SK-N-SH (cell line): ENCODE results near the gene AHSG. TPM values are rescaled to one million over a fixed set of nuclear protein-coding genes. Genes with fewer than 3 reads are reported as not detected.

Experiments used
- CTCF ChIA-PET: fragments of 300-600, 350-600 bp; formaldehyde crosslinking; extraction: SDS; loops from one replicate; lab custom pipeline; 2021; lab: Yijun Ruan, JAX
- POLR2A ChIA-PET: fragments of 350-600 bp; sonication (Branson Sonifier 250); formaldehyde crosslinking; extraction: SDS; loops from one replicate; lab custom pipeline; 2020; ENCODE audit warnings: antibody characterized with exemption, inconsistent platforms; lab: Yijun Ruan, JAX
- DNase-seq: peaks from one replicate; pipeline ENCODE4 v3.0.0; 2012
- H2AFZ ChIP-seq: fragments of 200-600 bp; sonication (generic); 2 replicates; pipeline ENCODE4 v1.8.1; 2016; ENCODE audit warnings: antibody characterized with exemption, mild to moderate bottlenecking, low read depth
- H3F3A ChIP-seq: fragments of 200-600 bp; sonication (generic); replicated peaks from 2 replicates; pipeline ENCODE3; 2016; ENCODE audit warnings: antibody characterized with exemption, mild to moderate bottlenecking; ENCODE audit not compliant: insufficient read depth
- H3K27ac ChIP-seq, 2 experiments: fragments of 200-500 bp in 1 of 2; fragments of 200-600 bp in 1 of 2; sonication (Bioruptor generic) in 1 of 2; sonication (generic), shearing (Covaris generic) in 1 of 2; 2 replicates each; pipeline versions ENCODE4 v1.5.1 to v1.6.1; 2014 to 2016; ENCODE audit warnings: low read depth in 2 of 2, inconsistent platforms in 1 of 2, low read length in 1 of 2, mild to moderate bottlenecking in 1 of 2, mixed read lengths in 1 of 2
- H3K27me3 ChIP-seq: fragments of 200-600 bp; sonication (generic), shearing (Covaris generic); 2 replicates; pipeline ENCODE4 v1.6.1; 2016; ENCODE audit warnings: mixed run types; ENCODE audit not compliant: insufficient read depth
- H3K36me3 ChIP-seq, 2 experiments: fragments of 200-500 bp in 1 of 2; fragments of 200-600 bp in 1 of 2; sonication (Bioruptor generic) in 1 of 2; sonication (generic) in 1 of 2; replicated peaks in 1 of 2; 2 replicates each; pipeline versions ENCODE3 to v1.5.1; 2014 to 2016; ENCODE audit warnings: low read length in 1 of 2, mild to moderate bottlenecking in 1 of 2; ENCODE audit not compliant: insufficient read depth in 2 of 2, control insufficient read depth in 1 of 2
- H3K4me1 ChIP-seq, 2 experiments: fragments of 200-500 bp in 1 of 2; fragments of 200-600 bp in 1 of 2; sonication (Bioruptor generic) in 1 of 2; sonication (generic), shearing (Covaris generic) in 1 of 2; 2 replicates each; pipeline versions ENCODE4 v1.5.1 to v1.6.1; 2014 to 2016; ENCODE audit warnings: low read depth in 1 of 2, low read length in 1 of 2, mixed run types in 1 of 2; ENCODE audit not compliant: insufficient read depth in 2 of 2, control insufficient read depth in 1 of 2
- H3K4me2 ChIP-seq: fragments of 200-600 bp; sonication (generic), shearing (Covaris generic); 2 replicates; pipeline ENCODE4 v1.6.1; 2017; ENCODE audit warnings: mixed run types
- H3K4me3 ChIP-seq, 2 experiments: fragments of 200-500 bp in 1 of 2; fragments of 200-600 bp in 1 of 2; sonication (Bioruptor generic) in 1 of 2; sonication (generic), shearing (Covaris generic) in 1 of 2; 2 replicates each; pipeline versions ENCODE4 v1.5.1 to v1.8.1; 2014 to 2016; ENCODE audit warnings: low read depth in 2 of 2, inconsistent platforms in 1 of 2, low read length in 1 of 2, mild to moderate bottlenecking in 1 of 2, mixed read lengths in 1 of 2, moderate library complexity in 1 of 2
- H3K79me2 ChIP-seq: fragments of 200-600 bp; sonication (generic); 2 replicates; pipeline ENCODE4 v1.8.1; 2017; ENCODE audit warnings: mild to moderate bottlenecking; ENCODE audit not compliant: insufficient read depth
- H3K9ac ChIP-seq: fragments of 200-600 bp; sonication (generic); 2 replicates; pipeline ENCODE4 v1.6.1; 2017; ENCODE audit warnings: mixed run types
- H3K9me2 ChIP-seq: fragments of 200-600 bp; sonication (generic); 2 replicates; pipeline ENCODE4 v1.6.1; 2017; ENCODE audit warnings: mixed run types
- H3K9me3 ChIP-seq: fragments of 200-600 bp; sonication (generic); 2 replicates; pipeline ENCODE4 v1.6.1; 2017; ENCODE audit warnings: mixed run types, mild to moderate bottlenecking, moderate library complexity
- H4K20me1 ChIP-seq: fragments of 200-600 bp; sonication (generic); 2 replicates; pipeline ENCODE4 v1.6.1; 2017; ENCODE audit warnings: mild to moderate bottlenecking, mixed run types; ENCODE audit not compliant: insufficient read depth
- CHD2 ChIP-seq: fragments of 150-350 bp; IDR thresholded peaks from 2 replicates; pipeline ENCODE4 v1.6.1; 2018; ENCODE audit warnings: low read length; ENCODE audit not compliant: partially characterized antibody
- ELF1 ChIP-seq: IDR thresholded peaks from 2 replicates; pipeline ENCODE4 v1.4.0; 2012
- GATA2 ChIP-seq: sonication (generic); formaldehyde crosslinking; IDR thresholded peaks from 2 replicates; pipeline ENCODE4 v1.5.0; 2020; ENCODE audit warnings: mild to moderate bottlenecking, missing genetic modification reagents
- MXI1 ChIP-seq: IDR thresholded peaks from 2 replicates; pipeline ENCODE4 v1.6.1; 2012; ENCODE audit warnings: mild to moderate bottlenecking, low read depth, low read length, improper control_type of control experiment
- NFIC ChIP-seq: IDR thresholded peaks from 2 replicates; pipeline ENCODE4 v1.4.0; 2012; ENCODE audit warnings: borderline replicate concordance
- RFX5 ChIP-seq: IDR thresholded peaks from 2 replicates; pipeline ENCODE4 v1.6.1; 2012; ENCODE audit warnings: mild to moderate bottlenecking, improper control_type of control experiment, low read length
- SMC3 ChIP-seq: IDR thresholded peaks from 2 replicates; pipeline ENCODE4 v1.6.1; 2012; ENCODE audit warnings: low read depth, low read length, improper control_type of control experiment
- TCF12 ChIP-seq: IDR thresholded peaks from 2 replicates; pipeline ENCODE4 v1.4.0; 2012
- TEAD4 ChIP-seq: IDR thresholded peaks from 2 replicates; pipeline ENCODE4 v1.4.0; 2012; ENCODE audit warnings: mild to moderate bottlenecking, borderline replicate concordance; ENCODE audit not compliant: insufficient read depth
- WGBS: methylation state at CpG from one replicate; pipeline ENCODE4 v1.1.6; 2017; ENCODE audit warnings: low lambda C conversion rate; 5-methylcytosine and 5-hydroxymethylcytosine counted together
- polyA plus RNA-seq, 3 experiments: library from polyadenylated mRNA; depleted of rRNA; stranded (reverse); fragments of >200 nt; gene quantifications; 2 replicates each; pipeline ENCODE4 v1.2.3, GENCODE V29; 2012
- TF ChIP-seq, protein P1 (sequence below): IDR thresholded peaks from 2 replicates; pipeline ENCODE4 v1.4.0; 2012; ENCODE audit warnings: low read depth, borderline replicate concordance
- TF ChIP-seq, protein P2 (sequence below): IDR thresholded peaks from 2 replicates; pipeline ENCODE4 v1.6.1; 2012; ENCODE audit warnings: mild to moderate bottlenecking, low read depth, low read length, moderate library complexity
- TF ChIP-seq, protein P3 (sequence below): IDR thresholded peaks from 2 replicates; pipeline ENCODE4 v1.4.0; 2012; ENCODE audit warnings: low read depth, borderline replicate concordance

The AHSG gene
- polyA plus RNA-seq, 1 of the 3 experiments (the other 2 are of a cell fraction): not detected

DNA sequence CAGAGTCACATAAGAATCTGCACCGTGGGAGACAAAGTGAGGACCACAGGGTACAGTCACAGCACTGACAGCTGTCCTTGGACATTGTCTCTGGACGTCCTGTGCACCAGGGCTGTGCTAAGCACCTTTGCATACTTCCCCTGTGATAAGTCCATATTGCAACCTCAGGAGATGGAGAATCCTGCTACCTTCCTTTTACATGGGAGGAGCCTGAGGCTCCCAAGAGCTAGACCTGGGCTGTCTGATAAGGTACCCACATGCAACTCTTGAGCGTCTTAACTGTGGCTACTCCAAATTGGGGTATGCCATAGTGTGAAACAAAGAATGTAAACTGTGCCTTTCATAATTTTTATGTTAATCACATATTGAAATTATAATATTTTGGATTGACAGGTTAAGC is 24.8 kb downstream of the AHSG start:
- no peaks in the 10 kb centered on the region for H3K9me2 ChIP-seq
- no peaks in the 10 kb centered on the region for H3K79me2 ChIP-seq
- 14% methylated on average over 1 of the region's 3 CpGs for WGBS
- H3K27ac ChIP-seq: no peak overlapping the region
- H4K20me1 ChIP-seq: no peaks in the 10 kb centered on the region
- TF ChIP-seq MXI1 (no peak), SMC3 (no peak), TCF12 (no peak), CHD2 (no peak), NFIC (no peak), GATA2 (CRISPR knock-in tag) (no peak), TEAD4 (no peak), ELF1 (no peak), RFX5 (no peak)
- TF ChIP-seq, protein P1, sequence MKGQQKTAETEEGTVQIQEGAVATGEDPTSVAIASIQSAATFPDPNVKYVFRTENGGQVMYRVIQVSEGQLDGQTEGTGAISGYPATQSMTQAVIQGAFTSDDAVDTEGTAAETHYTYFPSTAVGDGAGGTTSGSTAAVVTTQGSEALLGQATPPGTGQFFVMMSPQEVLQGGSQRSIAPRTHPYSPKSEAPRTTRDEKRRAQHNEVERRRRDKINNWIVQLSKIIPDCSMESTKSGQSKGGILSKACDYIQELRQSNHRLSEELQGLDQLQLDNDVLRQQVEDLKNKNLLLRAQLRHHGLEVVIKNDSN: no peak
- TF ChIP-seq, protein P2, sequence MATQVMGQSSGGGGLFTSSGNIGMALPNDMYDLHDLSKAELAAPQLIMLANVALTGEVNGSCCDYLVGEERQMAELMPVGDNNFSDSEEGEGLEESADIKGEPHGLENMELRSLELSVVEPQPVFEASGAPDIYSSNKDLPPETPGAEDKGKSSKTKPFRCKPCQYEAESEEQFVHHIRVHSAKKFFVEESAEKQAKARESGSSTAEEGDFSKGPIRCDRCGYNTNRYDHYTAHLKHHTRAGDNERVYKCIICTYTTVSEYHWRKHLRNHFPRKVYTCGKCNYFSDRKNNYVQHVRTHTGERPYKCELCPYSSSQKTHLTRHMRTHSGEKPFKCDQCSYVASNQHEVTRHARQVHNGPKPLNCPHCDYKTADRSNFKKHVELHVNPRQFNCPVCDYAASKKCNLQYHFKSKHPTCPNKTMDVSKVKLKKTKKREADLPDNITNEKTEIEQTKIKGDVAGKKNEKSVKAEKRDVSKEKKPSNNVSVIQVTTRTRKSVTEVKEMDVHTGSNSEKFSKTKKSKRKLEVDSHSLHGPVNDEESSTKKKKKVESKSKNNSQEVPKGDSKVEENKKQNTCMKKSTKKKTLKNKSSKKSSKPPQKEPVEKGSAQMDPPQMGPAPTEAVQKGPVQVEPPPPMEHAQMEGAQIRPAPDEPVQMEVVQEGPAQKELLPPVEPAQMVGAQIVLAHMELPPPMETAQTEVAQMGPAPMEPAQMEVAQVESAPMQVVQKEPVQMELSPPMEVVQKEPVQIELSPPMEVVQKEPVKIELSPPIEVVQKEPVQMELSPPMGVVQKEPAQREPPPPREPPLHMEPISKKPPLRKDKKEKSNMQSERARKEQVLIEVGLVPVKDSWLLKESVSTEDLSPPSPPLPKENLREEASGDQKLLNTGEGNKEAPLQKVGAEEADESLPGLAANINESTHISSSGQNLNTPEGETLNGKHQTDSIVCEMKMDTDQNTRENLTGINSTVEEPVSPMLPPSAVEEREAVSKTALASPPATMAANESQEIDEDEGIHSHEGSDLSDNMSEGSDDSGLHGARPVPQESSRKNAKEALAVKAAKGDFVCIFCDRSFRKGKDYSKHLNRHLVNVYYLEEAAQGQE: no peak
- TF ChIP-seq, protein P3, sequence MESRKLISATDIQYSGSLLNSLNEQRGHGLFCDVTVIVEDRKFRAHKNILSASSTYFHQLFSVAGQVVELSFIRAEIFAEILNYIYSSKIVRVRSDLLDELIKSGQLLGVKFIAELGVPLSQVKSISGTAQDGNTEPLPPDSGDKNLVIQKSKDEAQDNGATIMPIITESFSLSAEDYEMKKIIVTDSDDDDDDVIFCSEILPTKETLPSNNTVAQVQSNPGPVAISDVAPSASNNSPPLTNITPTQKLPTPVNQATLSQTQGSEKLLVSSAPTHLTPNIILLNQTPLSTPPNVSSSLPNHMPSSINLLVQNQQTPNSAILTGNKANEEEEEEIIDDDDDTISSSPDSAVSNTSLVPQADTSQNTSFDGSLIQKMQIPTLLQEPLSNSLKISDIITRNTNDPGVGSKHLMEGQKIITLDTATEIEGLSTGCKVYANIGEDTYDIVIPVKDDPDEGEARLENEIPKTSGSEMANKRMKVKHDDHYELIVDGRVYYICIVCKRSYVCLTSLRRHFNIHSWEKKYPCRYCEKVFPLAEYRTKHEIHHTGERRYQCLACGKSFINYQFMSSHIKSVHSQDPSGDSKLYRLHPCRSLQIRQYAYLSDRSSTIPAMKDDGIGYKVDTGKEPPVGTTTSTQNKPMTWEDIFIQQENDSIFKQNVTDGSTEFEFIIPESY: no peak
- no peaks in the 10 kb centered on the region for H3K36me3 ChIP-seq
- no peak overlapping the region for H3K4me2 ChIP-seq
- ChIA-PET CTCF (interaction anchor here (0.6 to 1.7 kb wide), 4 partner anchors 20 to 681 kb away, joined by 3 read pairs; no protein-coding TSS in a partner anchor), POLR2A (interaction anchor here (1.2 kb wide), 1 partner anchor 146 kb away, joined by 4 read pairs; the partner anchor contains the start of gene EIF4A2)
- H2AFZ ChIP-seq: no peak overlapping the region
- no peaks in the 10 kb centered on the region for H3F3A ChIP-seq
- no peak overlapping the region for H3K9ac ChIP-seq
- no peak overlapping the region for H3K4me3 ChIP-seq
- no peaks in the 10 kb centered on the region for H3K4me1 ChIP-seq
- H3K27me3 ChIP-seq: peaks cover 23% of the 10 kb centered on the region; the same call in 1 of the 2 replicates
- H3K9me3 ChIP-seq: no peaks in the 10 kb centered on the region
- no peak for DNase-seq
